HEK293 (cell line): ENCODE measurements around the gene PCYOX1L.
A peak's percentile ranks its signal among the peaks of the same experiment; 100 is the strongest.

Experiments used
- CTCF ChIP-seq: fragments of 450-650 bp; formaldehyde crosslinking; IDR thresholded peaks from 2 replicates; pipeline ENCODE4 v1.5.1; 2016; ENCODE audit warnings: missing biosample characterization, missing genetic modification characterization
- GFI1B ChIP-seq: fragments of 450-650 bp; formaldehyde crosslinking; IDR thresholded peaks from 2 replicates; pipeline ENCODE4 v1.5.1; 2016; ENCODE audit warnings: missing biosample characterization, missing genetic modification characterization
- GLIS2 ChIP-seq: fragments of 450-650 bp; formaldehyde crosslinking; IDR thresholded peaks from 2 replicates; pipeline ENCODE4 v1.5.1; 2016; ENCODE audit warnings: missing biosample characterization, missing genetic modification characterization
- HOXC10 ChIP-seq: sonication (generic); formaldehyde crosslinking; IDR thresholded peaks from 2 replicates; pipeline ENCODE4 v1.8.1; 2023; ENCODE audit warnings: mild to moderate bottlenecking, missing genetic modification reagents
- KLF7 ChIP-seq: fragments of 450-650 bp; formaldehyde crosslinking; IDR thresholded peaks from 2 replicates; pipeline ENCODE4 v1.5.1; 2016; ENCODE audit warnings: missing biosample characterization, missing genetic modification characterization, borderline replicate concordance
- MYNN ChIP-seq: fragments of 450-650 bp; formaldehyde crosslinking; IDR thresholded peaks from 2 replicates; pipeline ENCODE4 v1.5.1; 2016; ENCODE audit warnings: missing biosample characterization, missing genetic modification characterization, borderline replicate concordance
- OSR2 ChIP-seq: fragments of 450-650 bp; formaldehyde crosslinking; IDR thresholded peaks from 2 replicates; pipeline ENCODE4 v1.5.1; 2016; ENCODE audit warnings: missing biosample characterization, missing genetic modification characterization
- OVOL3 ChIP-seq: fragments of 450-650 bp; formaldehyde crosslinking; IDR thresholded peaks from 2 replicates; pipeline ENCODE4 v1.5.1; 2016; ENCODE audit warnings: missing biosample characterization, missing genetic modification characterization
- PBX3 ChIP-seq: sonication (generic); formaldehyde crosslinking; IDR thresholded peaks from 2 replicates; pipeline ENCODE4 v1.8.1; 2022; ENCODE audit warnings: mild to moderate bottlenecking, moderate library complexity, missing genetic modification reagents
- PRDM4 ChIP-seq: fragments of 450-650 bp; formaldehyde crosslinking; IDR thresholded peaks from 2 replicates; pipeline ENCODE4 v1.5.1; 2017; ENCODE audit warnings: missing biosample characterization, missing genetic modification characterization
- WT1 ChIP-seq: fragments of 450-650 bp; formaldehyde crosslinking; IDR thresholded peaks from 2 replicates; pipeline ENCODE4 v1.5.1; 2016; ENCODE audit warnings: missing biosample characterization, missing genetic modification characterization
- ZBTB10 ChIP-seq: fragments of 450-650 bp; formaldehyde crosslinking; IDR thresholded peaks from 2 replicates; pipeline ENCODE4 v1.5.1; 2016; ENCODE audit warnings: missing biosample characterization, missing genetic modification characterization
- ZBTB26 ChIP-seq: fragments of 450-650 bp; formaldehyde crosslinking; optimal IDR thresholded peaks from 2 replicates; pipeline ENCODE3; 2016; ENCODE audit warnings: missing biosample characterization, mild to moderate bottlenecking, missing genetic modification characterization
- ZEB2 ChIP-seq: fragments of 450-650 bp; formaldehyde crosslinking; IDR thresholded peaks from 2 replicates; pipeline ENCODE4 v1.5.1; 2016; ENCODE audit warnings: missing biosample characterization, missing genetic modification characterization
- ZFP3 ChIP-seq: fragments of 450-650 bp; formaldehyde crosslinking; IDR thresholded peaks from 2 replicates; pipeline ENCODE4 v1.5.1; 2016; ENCODE audit warnings: low read depth, missing biosample characterization, missing genetic modification characterization
- ZFP37 ChIP-seq: fragments of 450-650 bp; formaldehyde crosslinking; IDR thresholded peaks from 2 replicates; pipeline ENCODE4 v1.5.1; 2016; ENCODE audit warnings: missing biosample characterization, missing genetic modification characterization
- ZNF114 ChIP-seq: fragments of 450-650 bp; formaldehyde crosslinking; IDR thresholded peaks from 2 replicates; pipeline ENCODE4 v1.5.0; 2017; ENCODE audit warnings: missing biosample characterization, missing genetic modification characterization
- ZNF132 ChIP-seq: fragments of 450-650 bp; formaldehyde crosslinking; IDR thresholded peaks from 2 replicates; pipeline ENCODE4 v1.5.1; 2017; ENCODE audit warnings: missing biosample characterization, missing genetic modification characterization, borderline replicate concordance
- ZNF221 ChIP-seq: fragments of 450-650 bp; formaldehyde crosslinking; IDR thresholded peaks from 2 replicates; pipeline ENCODE4 v1.5.1; 2017; ENCODE audit warnings: missing biosample characterization, missing genetic modification characterization, borderline replicate concordance
- ZNF311 ChIP-seq: fragments of 450-650 bp; formaldehyde crosslinking; IDR thresholded peaks from 2 replicates; pipeline ENCODE4 v1.5.1; 2017; ENCODE audit warnings: missing biosample characterization, missing genetic modification characterization, borderline replicate concordance
- ZNF341 ChIP-seq: fragments of 450-650 bp; formaldehyde crosslinking; IDR thresholded peaks from 2 replicates; pipeline ENCODE4; 2016; ENCODE audit warnings: low read depth, missing biosample characterization, missing genetic modification characterization
- ZNF366 ChIP-seq: fragments of 450-650 bp; formaldehyde crosslinking; conservative IDR thresholded peaks from 2 replicates; pipeline ENCODE4 v1.5.1; 2016; ENCODE audit warnings: missing biosample characterization, missing genetic modification characterization
- ZNF404 ChIP-seq: fragments of 450-650 bp; formaldehyde crosslinking; IDR thresholded peaks from 2 replicates; pipeline ENCODE4 v1.5.1; 2017; ENCODE audit warnings: missing biosample characterization, missing genetic modification characterization
- ZNF426 ChIP-seq: fragments of 450-650 bp; formaldehyde crosslinking; IDR thresholded peaks from 2 replicates; pipeline ENCODE4 v1.5.1; 2017; ENCODE audit warnings: missing biosample characterization, missing genetic modification characterization, mild to moderate bottlenecking, inconsistent platforms, moderate library complexity
- ZNF514 ChIP-seq: fragments of 450-650 bp; formaldehyde crosslinking; IDR thresholded peaks from 2 replicates; pipeline ENCODE4 v1.5.1; 2016; ENCODE audit warnings: missing biosample characterization, missing genetic modification characterization
- ZNF558 ChIP-seq: fragments of 450-650 bp; formaldehyde crosslinking; IDR thresholded peaks from 2 replicates; pipeline ENCODE4 v1.5.1; 2016; ENCODE audit warnings: missing biosample characterization, missing genetic modification characterization
- ZNF560 ChIP-seq: fragments of 450-650 bp; formaldehyde crosslinking; IDR thresholded peaks from 2 replicates; pipeline ENCODE4 v1.5.1; 2017; ENCODE audit warnings: missing biosample characterization, missing genetic modification characterization, borderline replicate concordance
- ZNF561 ChIP-seq: fragments of 450-650 bp; IDR thresholded peaks from 2 replicates; pipeline ENCODE4 v1.5.1; 2018; ENCODE audit warnings: missing biosample characterization, missing genetic modification characterization, borderline replicate concordance
- ZNF596 ChIP-seq: fragments of 450-650 bp; IDR thresholded peaks from 2 replicates; pipeline ENCODE4 v1.5.0; 2018; ENCODE audit warnings: missing biosample characterization, mild to moderate bottlenecking, missing genetic modification characterization, moderate library complexity
- ZNF600 ChIP-seq: fragments of 450-650 bp; formaldehyde crosslinking; IDR thresholded peaks from 2 replicates; pipeline ENCODE4 v1.5.1; 2016; ENCODE audit warnings: missing biosample characterization, missing genetic modification characterization
- ZNF626 ChIP-seq: fragments of 450-650 bp; sonication (Bioruptor Pico); formaldehyde crosslinking; IDR thresholded peaks from 2 replicates; pipeline ENCODE4 v1.5.1; 2018; ENCODE audit warnings: missing biosample characterization, missing genetic modification characterization, inconsistent platforms

PCYOX1L gene

GRCh38 chr5:149357370-149358293 lies at the start of gene PCYOX1L (continued):
- no peak for TF ChIP-seq OVOL3 (tag by site-specific recombination)
- no peak for TF ChIP-seq ZNF311 (tag by site-specific recombination)
- no peak for TF ChIP-seq ZNF560 (tag by site-specific recombination)
- no peak for TF ChIP-seq ZNF132 (tag by site-specific recombination)
- TF ChIP-seq ZEB2 (tag by site-specific recombination) = peak; percentile 77; the same call in 1 of the 2 replicates
- no peak for TF ChIP-seq WT1 (tag by site-specific recombination)
- TF ChIP-seq ZBTB26 (tag by site-specific recombination) = peak; percentile 87
- no peak for TF ChIP-seq ZNF426
- TF ChIP-seq ZNF404 (tag by site-specific recombination) = no peak
- TF ChIP-seq GFI1B = no peak
- TF ChIP-seq ZFP37 = no peak
- no peak for TF ChIP-seq OSR2 (tag by site-specific recombination)
- peak; percentile 80 for TF ChIP-seq GLIS2 (tag by site-specific recombination)
- no peak for TF ChIP-seq ZNF600 (tag by site-specific recombination)
- TF ChIP-seq ZNF558 = no peak
- no peak for TF ChIP-seq ZNF596 (tag by site-specific recombination)
- peak; percentile 87 for TF ChIP-seq PBX3 (CRISPR knock-in tag)
- peak; percentile 71; the same call in 1 of the 2 replicates for TF ChIP-seq ZNF561 (tag by site-specific recombination)
- no peak for TF ChIP-seq ZBTB10
- 0 out of 2 replicates have a peak, but pooled peaks have one; percentile 23 for TF ChIP-seq PRDM4 (tag by site-specific recombination)
- TF ChIP-seq ZNF366 (tag by site-specific recombination) = peak; percentile 19; the same call in 1 of the 2 replicates
- TF ChIP-seq ZFP3 (tag by site-specific recombination) = no peak
- no peak for TF ChIP-seq ZNF514 (tag by site-specific recombination)
- no peak for TF ChIP-seq ZNF114 (tag by site-specific recombination)
- no peak for TF ChIP-seq KLF7 (tag by site-specific recombination)
- no peak for TF ChIP-seq CTCF (tag by site-specific recombination)
- no peak for TF ChIP-seq HOXC10 (CRISPR knock-in tag)
- TF ChIP-seq ZNF626 (tag by site-specific recombination) = no peak
- TF ChIP-seq ZNF341 (tag by site-specific recombination) = no peak
- TF ChIP-seq ZNF221 = 0 out of 2 replicates have a peak, but pooled peaks have one; percentile 27
- TF ChIP-seq MYNN (tag by site-specific recombination) = no peak
